ENCODE measurements around the gene GLP2R.

GLP2R gene

DNA sequence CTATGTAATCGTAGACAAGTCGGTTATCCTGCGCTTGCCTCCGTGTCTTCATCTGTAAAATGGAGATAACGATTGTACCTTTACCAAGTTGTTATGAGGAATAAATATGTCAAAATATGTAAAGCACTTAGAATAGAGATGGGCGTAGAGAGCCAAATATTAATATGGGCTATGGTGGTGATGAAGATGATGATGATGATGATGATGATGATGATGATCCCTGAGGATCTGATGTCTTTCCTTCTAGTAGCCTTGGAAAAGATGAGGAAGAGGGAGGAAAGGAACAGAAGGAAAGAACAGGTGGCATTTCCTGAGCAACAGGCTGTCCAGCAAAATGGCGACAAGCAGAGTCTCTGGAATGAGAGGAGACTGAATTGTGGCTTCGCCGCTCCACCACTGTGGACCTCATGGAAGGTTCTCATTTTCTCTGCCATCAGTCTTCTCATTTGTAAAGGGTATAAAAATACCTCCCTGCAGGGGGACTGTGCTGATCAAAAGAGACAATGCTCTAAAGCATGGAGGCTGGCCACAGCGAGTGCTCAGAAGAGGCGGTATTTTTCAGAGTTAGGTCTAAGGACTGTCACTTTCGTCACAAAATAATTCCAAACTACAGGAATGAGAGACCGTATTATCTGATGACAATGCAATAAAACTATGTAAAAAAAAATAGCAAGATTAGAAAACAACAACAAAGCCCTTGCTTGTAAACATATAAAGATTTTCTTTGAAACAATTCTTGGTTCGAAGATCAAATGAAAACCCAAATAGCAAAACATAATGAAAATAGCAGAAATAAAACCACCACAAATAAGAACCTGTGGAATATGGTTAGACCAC is 96.5 kb downstream of the GLP2R start:
- no peak for DNase-seq (ENCODE audit: low read depth in 2 of 2)

DNA sequence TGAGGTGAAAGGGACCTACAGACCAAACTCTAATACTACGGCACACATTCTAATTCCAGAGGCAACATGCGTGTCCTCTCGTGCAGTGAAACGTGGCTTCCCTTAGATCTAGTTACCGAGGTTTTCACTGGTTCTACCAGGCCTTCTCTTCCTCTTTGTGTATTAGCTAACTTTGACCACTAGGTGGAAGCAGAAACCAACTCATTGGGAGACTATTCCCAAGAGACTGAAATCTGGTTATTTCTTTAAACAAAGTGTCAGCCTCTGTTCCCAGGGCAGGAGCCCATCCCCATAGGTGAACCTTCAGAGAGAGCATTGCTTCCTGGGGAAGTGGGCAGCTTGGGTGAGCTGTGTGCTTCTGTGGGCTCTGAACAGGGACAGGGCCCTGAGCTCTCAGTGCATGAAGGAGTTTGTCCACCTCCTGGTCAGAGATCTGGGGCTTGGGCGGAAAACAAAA is 99.0 kb downstream of the GLP2R start:
- DNase-seq (ENCODE audit: low read depth in 2 of 2): no peak

DNA sequence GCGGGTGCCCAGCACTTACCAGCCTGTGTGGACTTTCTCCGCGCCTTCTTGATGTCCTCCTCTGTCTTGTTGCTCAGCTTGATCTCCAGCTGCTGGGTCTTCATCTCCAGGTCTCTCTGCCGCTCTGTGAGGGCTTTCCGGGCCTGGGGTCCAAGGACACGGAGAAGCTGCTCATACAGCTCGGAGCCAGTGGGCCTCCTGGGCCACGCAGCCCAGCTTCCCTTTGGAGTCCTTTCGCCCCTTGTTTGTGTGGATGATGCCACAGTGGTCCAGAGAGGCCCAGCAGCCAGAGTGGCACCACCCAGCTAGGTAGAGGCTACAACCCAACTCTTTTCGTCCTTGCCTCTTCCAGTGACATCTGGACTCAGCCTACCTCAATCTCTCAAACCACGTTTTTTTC is 99.7 kb downstream of the GLP2R start:
- no peak for DNase-seq (ENCODE audit: low read depth in 2 of 2)

DNA sequence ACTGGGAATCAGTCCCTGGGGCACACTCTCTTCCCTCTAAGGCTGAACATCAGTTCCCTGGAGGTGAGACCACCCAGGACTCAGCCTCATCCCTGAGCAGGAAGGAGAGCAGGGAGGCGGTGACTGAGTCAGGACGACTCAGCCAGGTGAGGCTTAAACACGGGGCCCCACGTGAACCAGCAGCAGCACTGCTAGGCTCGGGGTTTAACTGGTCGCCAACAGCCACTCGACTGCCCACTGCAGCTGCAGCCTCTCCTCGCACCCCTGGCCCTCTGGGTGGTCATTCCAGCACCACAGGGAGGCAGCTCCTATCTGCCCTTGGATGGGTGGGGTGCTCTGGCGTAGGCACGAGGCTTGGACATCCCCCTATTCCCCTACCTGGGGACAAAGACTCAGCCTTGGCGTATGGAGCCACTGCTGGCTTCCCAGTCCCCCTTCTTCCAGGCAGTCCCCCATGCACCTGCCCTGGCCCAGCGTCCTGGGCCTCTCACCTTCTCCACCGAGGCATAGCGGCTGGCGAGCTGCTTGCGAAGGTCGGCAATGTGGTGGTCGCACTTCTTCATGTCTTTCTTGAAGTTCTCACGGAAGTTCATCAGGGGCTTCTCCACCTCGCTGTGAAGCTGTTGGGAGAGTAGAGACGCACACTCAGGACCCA is 100.6 kb downstream of the GLP2R start:
- no peak for DNase-seq (ENCODE audit: low read depth in 2 of 2)

DNA sequence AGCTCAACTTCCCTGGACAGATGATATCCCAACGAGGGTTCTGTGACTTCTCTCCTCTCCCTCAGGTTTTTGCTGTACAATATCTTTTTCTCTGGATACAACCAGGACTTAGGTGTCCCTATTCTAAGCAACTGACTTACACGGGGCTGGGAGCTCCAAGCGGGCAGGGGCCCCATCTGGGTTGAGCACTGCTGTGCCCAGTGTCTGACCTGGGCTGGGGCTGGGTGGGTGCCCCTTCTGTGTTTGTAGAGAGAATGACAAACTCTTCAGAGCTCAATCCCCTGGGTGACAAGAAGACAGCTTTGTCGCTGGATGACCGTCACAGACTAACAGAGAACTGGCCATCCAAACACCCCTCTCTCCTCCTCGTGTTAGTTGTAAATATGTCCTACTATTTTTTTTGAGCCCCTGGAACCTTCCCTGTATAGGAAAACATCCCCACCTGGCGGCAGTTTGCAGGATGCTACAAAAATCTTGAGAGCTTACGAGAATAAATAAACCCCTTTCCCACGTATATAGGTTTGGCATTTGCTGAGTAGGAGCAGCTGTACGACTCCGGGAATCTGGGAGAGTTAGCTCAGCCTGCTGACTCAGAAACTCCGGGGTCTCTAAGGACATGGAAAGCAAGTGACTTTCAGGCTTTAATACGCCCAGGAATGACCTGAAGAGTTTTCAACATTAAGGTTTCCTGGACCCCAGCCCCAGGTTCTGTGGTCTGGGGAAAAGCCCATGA is 103.0 kb downstream of the GLP2R start:
- DNase-seq (ENCODE audit: low read depth in 2 of 2): no peak

DNA sequence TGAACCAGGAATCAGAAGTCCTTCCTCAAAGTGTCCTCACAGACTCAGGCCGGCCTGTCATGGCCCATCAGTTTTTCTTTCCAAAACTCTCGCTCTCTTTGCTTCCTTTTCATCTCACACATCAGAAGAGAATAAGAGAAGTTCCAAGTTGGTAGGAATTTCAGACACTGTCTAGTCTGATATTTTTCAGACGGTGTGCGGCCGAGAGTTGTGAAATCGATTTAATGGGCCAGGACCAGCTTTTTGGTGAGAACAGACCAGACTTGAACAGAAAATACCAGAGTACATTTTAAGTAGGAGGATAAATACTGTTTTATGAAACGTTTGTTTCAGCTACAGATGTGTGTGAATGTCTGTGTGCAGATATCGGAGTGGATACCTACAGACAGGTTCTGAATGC is 104.1 kb downstream of the GLP2R start:
- DNase-seq (ENCODE audit: low read depth in 2 of 2): no peak

DNA sequence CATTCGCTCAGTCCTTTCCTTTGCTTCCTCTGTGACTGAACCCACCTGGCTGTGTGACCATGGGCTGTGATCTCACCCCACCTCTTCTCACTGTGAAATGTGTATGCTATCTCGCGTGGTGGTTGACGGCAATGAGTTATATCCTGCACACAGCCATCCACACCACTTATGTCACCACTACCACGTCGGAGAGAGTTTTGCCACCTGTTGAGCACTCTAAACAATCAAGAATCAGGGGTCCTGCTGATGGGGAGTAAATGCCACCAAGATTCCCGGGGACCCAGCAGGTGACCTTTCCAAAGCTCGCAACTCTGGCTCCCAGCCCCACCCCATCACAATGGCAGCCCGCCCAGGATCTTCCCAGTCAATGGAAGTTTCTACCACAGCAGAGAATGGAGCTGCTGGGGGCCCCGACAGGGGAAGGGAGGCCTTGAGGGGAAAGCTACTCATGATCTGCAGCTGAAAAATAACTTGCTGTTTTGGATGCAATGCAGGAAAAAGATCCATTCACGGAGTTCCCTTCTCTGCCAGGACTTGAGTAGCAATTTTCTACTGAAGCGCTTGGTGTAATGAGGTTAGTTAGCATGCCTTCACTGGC is 105.5 kb downstream of the GLP2R start:
- DNase-seq (ENCODE audit: low read depth in 2 of 2): no peak

DNA sequence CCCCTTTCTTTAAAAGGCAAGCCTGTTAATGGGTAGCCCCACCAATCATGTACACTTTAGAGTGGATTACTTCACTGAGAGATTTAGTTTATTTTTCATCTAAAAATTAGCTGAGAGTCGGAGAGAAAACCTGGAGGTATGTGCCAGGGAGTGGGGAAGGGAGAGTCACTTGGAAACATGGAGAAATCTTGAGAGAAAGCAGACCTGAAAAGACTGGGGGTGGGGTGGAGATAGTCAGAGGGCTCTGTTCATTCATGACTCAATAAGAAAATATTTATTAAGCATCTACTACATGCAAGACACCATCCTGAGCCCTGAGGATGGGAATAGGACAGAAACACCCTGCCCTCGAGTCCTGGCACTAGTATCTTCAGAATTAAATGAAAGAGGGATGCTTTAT is 106.8 kb downstream of the GLP2R start:
- DNase-seq (ENCODE audit: low read depth in 2 of 2): no peak

DNA sequence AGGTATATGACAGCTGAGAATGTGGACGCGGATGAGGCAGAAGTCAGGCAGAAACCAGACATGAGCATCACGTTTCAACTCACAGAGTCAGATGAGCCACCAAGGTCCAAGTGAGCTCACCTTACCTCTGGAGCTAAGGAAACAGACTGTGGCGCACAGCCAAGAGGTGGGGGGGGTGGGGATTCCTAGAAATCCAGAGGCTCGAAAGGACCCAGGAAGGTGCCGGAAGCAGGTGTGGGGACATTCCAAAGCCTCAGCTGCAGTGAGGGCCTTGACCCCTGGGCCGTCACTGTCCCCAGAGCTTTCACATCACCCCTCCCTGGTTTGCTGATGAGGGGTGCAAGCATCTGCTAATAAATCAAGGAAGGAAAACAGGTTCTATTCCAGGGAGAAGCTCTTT is 108.6 kb downstream of the GLP2R start:
- DNase-seq (ENCODE audit: low read depth in 2 of 2): no peak

DNA sequence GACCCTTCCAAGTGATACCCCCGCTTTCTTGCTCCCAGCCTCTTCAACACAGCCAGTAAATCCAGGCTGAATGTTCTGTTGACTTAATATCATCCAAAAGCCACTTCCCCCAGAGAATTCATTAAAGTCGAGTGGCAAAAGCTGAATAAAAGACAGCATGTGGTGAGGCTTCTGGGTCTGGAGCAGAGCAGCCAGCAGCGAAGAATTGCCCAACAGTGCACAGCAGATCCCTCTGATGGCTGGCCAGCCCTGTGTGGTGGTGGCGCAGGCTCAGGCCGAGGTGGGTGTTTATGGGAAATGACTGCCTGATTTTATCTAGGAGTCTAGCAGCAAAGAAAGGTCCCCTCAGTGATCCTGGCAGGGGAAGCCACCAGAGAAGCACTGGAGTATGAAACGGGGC is 109.7 kb downstream of the GLP2R start:
- no peak for DNase-seq (ENCODE audit: low read depth in 2 of 2)

DNA sequence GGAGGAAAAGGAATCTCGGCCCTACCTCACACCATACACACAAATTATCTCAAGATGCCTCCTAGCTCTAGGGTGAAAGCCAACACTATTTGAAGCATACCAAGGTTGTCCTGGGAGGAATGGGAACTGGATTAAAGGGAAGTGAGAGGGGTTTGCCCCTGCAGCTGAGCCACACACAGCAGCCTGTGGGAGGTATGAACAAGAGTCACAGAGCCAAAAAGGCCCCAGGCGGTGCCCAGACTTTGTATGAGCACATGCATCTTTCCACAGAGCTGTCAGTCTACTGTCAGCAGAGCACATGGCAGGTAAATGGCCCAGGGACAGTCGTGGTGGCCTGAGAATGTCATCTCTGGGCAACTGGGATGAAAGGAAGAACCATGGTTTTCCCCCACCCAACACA is 110.4 kb downstream of the GLP2R start:
- DNase-seq (ENCODE audit: low read depth in 2 of 2): no peak

DNA sequence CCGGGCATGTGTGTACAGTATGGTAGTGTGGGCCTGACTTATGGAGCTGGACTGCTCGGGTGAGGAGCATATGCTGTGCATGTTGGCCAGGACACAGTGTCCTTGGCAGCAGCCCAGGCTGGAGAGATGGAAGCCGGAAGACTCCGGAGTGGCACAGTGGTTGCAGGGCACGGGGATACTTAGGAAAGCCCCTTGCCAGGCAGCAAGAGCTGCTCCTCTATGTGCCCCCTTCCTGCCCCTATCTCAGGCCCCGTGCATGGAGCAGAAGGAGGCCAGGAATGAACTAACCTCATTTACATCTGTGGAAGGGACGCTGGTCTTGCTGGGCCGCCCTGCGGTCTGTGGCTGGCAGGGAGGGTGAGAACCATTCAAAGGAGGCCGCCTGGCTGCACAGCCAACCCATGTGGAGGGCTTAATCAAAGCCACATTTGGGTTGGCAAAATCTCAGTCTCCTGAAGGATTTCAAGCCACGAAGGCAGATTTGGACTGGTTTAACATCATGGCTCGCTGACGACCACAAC is 111.6 kb downstream of the GLP2R start:
- DNase-seq (ENCODE audit: low read depth in 2 of 2): no peak

DNA sequence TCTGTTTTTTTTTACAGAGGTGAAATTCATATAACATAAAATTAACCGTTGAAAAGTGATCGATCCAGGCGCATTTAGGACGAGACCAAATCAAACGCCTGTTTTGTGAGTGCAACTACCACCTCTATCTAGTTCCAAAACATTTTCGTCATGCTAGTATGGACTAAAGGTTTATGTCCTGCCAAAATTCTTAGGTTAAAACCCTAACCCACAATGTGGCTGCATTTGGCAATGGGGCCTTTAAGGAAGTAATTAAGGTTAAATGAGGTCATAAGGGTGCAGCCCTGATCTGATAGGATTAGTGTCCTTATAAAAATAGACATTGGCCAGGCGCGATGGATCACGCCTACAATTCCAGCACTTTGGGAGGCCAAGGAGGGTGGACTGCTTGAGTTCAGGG is 112.2 kb downstream of the GLP2R start:
- no peak for DNase-seq (ENCODE audit: low read depth in 2 of 2)

DNA sequence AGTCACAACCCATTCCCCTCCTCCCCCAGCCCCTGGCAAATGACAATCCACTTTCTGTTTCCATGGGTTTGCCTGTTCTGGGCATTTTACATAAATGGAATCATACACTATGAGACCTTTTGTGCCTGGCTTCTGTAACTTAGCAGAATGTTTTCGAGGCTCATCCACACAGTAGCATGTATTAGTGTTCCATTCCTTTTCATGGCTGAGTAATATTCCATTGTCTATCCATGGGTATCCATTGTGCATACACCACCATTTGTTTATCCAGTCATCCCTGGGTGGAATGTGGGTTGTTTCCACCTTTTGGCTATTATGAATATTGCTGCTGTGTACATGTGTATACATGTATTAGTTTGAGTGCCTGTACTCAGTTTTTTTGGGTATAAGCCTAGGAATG is 113.0 kb downstream of the GLP2R start:
- DNase-seq (ENCODE audit: low read depth in 2 of 2): no peak

DNA sequence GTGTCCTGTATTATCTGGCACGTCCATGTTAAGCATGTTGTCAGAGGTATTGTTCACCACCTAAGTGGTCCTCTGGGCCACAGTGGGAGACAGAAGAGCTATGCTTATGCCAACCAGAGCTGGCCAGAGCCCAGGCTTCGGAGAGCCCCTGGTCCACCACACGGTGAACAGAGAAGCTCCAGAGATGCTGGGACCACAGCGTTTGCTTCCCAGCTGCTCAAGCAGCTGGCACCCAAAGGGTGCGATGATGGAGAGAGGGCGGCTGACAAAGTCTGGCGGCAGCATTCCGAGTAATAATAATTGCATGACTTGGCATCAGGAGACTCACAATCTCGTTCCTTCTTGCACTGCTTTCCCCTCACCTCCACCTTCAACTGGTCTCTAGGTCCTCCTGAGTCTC is 115.1 kb downstream of the GLP2R start:
- no peak for DNase-seq (ENCODE audit: low read depth in 2 of 2)

DNA sequence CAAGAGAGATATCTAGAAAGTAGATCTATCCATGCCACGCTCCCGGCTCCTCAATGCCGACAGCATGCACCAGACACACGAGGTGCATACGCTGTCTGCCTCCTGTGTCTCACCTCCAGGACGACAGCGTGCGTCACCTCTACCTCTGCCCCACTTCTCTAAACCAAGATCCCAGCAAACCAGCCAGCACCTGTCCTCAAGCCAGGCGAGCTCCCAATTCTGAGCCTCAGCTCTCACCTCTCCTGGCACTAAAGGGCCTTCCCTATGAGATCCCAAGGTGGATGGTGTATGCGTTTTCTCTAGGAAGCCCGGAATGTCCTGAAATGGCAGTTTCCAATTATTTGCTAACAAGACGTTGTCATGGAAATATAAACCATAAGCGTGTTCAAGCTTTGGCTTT is 115.6 kb downstream of the GLP2R start:
- DNase-seq (ENCODE audit: low read depth in 2 of 2): no peak
